PC-9 (cell line): ENCODE measurements around the gene CD300LB. TPM values are rescaled to one million over a fixed set of nuclear protein-coding genes. Genes with fewer than 3 reads are reported as not detected.

ENCODE experiments used
- BruUV-seq: library from RNA; stranded (reverse); fragments of 400-500 nt; replicated peaks from 2 replicates; lab custom pipeline; 2021; lab: Mats Ljungman, UMichigan
- CTCF ChIA-PET: fragments of 300-600 bp; sonication (Branson Sonifier 250); formaldehyde crosslinking; loops from one replicate; lab custom pipeline; 2022; ENCODE audit warnings: antibody characterized with exemption; lab: Charles Lee
- POLR2A ChIA-PET: fragments of 300-600 bp; sonication (Branson Sonifier 250); formaldehyde crosslinking; loops from one replicate; lab custom pipeline; 2022; ENCODE audit warnings: antibody characterized with exemption; ENCODE audit not compliant: unreplicated experiment; lab: Charles Lee
- DNase-seq, 2 experiments: peaks; one replicate each; pipeline versions ENCODE4 v3.0.0 to v3.0.0-alpha.2; 2015 to 2022; ENCODE audit warnings: mixed read lengths in 1 of 2
- H2AFZ ChIP-seq: fragments of 200-600 bp; sonication (generic); 2 replicates; pipeline ENCODE4 v1.8.1; 2017; ENCODE audit warnings: antibody characterized with exemption
- H3F3A ChIP-seq: fragments of 200-600 bp; sonication (generic); 2 replicates; pipeline ENCODE4 v1.8.1; 2017; ENCODE audit warnings: antibody characterized with exemption, mild to moderate bottlenecking, low read depth; ENCODE audit not compliant: insufficient read depth
- H3K27ac ChIP-seq: fragments of 200-600 bp; sonication (generic); 2 replicates; pipeline ENCODE4 v1.6.1; 2016; ENCODE audit warnings: mixed run types
- H3K27me3 ChIP-seq: fragments of 200-600 bp; sonication (generic); 2 replicates; pipeline ENCODE4 v1.6.1; 2016; ENCODE audit warnings: low read depth, mixed run types; ENCODE audit not compliant: insufficient read depth
- H3K36me3 ChIP-seq: fragments of 200-600 bp; sonication (generic); 2 replicates; pipeline ENCODE4 v1.6.1; 2016; ENCODE audit warnings: low read depth, mixed run types
- H3K4me1 ChIP-seq: fragments of 200-600 bp; sonication (generic); replicated peaks from 2 replicates; pipeline ENCODE4 v1.6.1; 2016; ENCODE audit warnings: mixed run types; ENCODE audit not compliant: insufficient read depth
- H3K4me2 ChIP-seq: fragments of 200-600 bp; sonication (generic); 2 replicates; pipeline ENCODE4 v1.6.1; 2017; ENCODE audit warnings: mixed run types
- H3K4me3 ChIP-seq: fragments of 200-600 bp; sonication (generic); 2 replicates; pipeline ENCODE4 v1.6.1; 2016; ENCODE audit warnings: mixed run types
- H3K79me2 ChIP-seq: fragments of 200-600 bp; sonication (generic); 2 replicates; pipeline ENCODE4 v1.6.1; 2017; ENCODE audit warnings: low read depth, mixed run types
- H3K9me2 ChIP-seq: fragments of 200-600 bp; sonication (generic); 2 replicates; pipeline ENCODE4 v1.8.1; 2017; ENCODE audit warnings: mild to moderate bottlenecking; ENCODE audit not compliant: insufficient read depth
- H3K9me3 ChIP-seq: fragments of 200-600 bp; sonication (generic); 2 replicates; pipeline ENCODE4 v1.8.1; 2016; ENCODE audit warnings: low read depth; ENCODE audit not compliant: insufficient read depth
- H4K20me1 ChIP-seq: fragments of 200-600 bp; sonication (generic); 2 replicates; pipeline ENCODE4 v1.8.1; 2017; ENCODE audit not compliant: insufficient read depth
- CTCF ChIP-seq: fragments of 200-600 bp; sonication (generic); conservative IDR thresholded peaks from 2 replicates; pipeline ENCODE4 v1.6.1; 2017; ENCODE audit warnings: mixed run types, antibody characterized with exemption, mild to moderate bottlenecking, moderate library complexity
- EZH2 ChIP-seq: fragments of 200-600 bp; sonication (generic); IDR thresholded peaks from 2 replicates; pipeline ENCODE4 v1.8.0; 2017; ENCODE audit warnings: antibody characterized with exemption, low read depth
- intact Hi-C: fragments of 100-400 bp; cut with micrococcal nuclease; formaldehyde crosslinking; loops from one replicate; pipeline ENCODE4 v1.10.0; 2022; ENCODE audit not compliant: unreplicated experiment
- total RNA-seq: library from RNA; stranded (reverse); gene quantifications from 2 replicates; pipeline ENCODE4 v1.2.3, GENCODE V29; 2021

CD300LB gene
- total RNA-seq, 1 experiment from 2014 or later: not detected

GRCh38 chr17:74550602-74551001, 19.3 kb upstream of the CD300LB start:
- DNase-seq: no peak
- ChIA-PET CTCF (no interaction called here), POLR2A (no interaction called here)
- no peaks in the 10 kb centered on the region for H3K79me2 ChIP-seq
- no peaks in the 10 kb centered on the region for H3K4me1 ChIP-seq
- no peaks in the 10 kb centered on the region for H3K36me3 ChIP-seq
- intact Hi-C loops: no loop called here
- H2AFZ ChIP-seq: no peak overlapping the region
- no peaks in the 10 kb centered on the region for H4K20me1 ChIP-seq
- TF ChIP-seq EZH2: no peak
- no peak for TF ChIP-seq CTCF
- no peaks in the 10 kb centered on the region for H3F3A ChIP-seq
- H3K4me2 ChIP-seq: no peak overlapping the region
- H3K27ac ChIP-seq: no peak overlapping the region
- H3K9me3 ChIP-seq: no peaks in the 10 kb centered on the region
- H3K4me3 ChIP-seq: no peak overlapping the region
- H3K27me3 ChIP-seq: peaks cover 100% of the 10 kb centered on the region
- H3K9me2 ChIP-seq: no peaks in the 10 kb centered on the region
- BruUV-seq: no TSS peak

- Histone ChIP-seq H4K20me1 (no peaks in the 10 kb centered on the region), H3K79me2 (no peaks in the 10 kb centered on the region), H3K9me3 (no peaks in the 10 kb centered on the region), H3K4me1 (no peaks in the 10 kb centered on the region), H3K27ac (no peak overlapping the region), H3F3A (no peaks in the 10 kb centered on the region), H2AFZ (no peak overlapping the region), H3K4me3 (no peak overlapping the region), H3K4me2 (no peak overlapping the region), H3K27me3 (peaks cover 100% of the 10 kb centered on the region), H3K9me2 (no peaks in the 10 kb centered on the region), H3K36me3 (no peaks in the 10 kb centered on the region)
- no TSS peak for BruUV-seq
- ChIA-PET CTCF (no interaction called here), POLR2A (no interaction called here)
- no peak for DNase-seq
- intact Hi-C loops: no loop called here
- TF ChIP-seq CTCF (no peak), EZH2 (no peak)
Measured at GRCh38 chr17:74549343-74549742, 18.1 kb upstream of the CD300LB start.

- H3K4me2 ChIP-seq: no peak overlapping the region
- no peaks in the 10 kb centered on the region for H4K20me1 ChIP-seq
- intact Hi-C loops: no loop called here
- H3K36me3 ChIP-seq: no peaks in the 10 kb centered on the region
- H3K4me1 ChIP-seq: no peaks in the 10 kb centered on the region
- no peak for TF ChIP-seq EZH2
- TF ChIP-seq CTCF: no peak
- H3K79me2 ChIP-seq: no peaks in the 10 kb centered on the region
- H3K9me3 ChIP-seq: no peaks in the 10 kb centered on the region
- H3K4me3 ChIP-seq: no peak overlapping the region
- H3K27ac ChIP-seq: no peak overlapping the region
- ChIA-PET POLR2A (no interaction called here), CTCF (no interaction called here)
- no peaks in the 10 kb centered on the region for H3K9me2 ChIP-seq
- peaks cover 100% of the 10 kb centered on the region for H3K27me3 ChIP-seq
- H2AFZ ChIP-seq: no peak overlapping the region
- no peak for DNase-seq
- no peaks in the 10 kb centered on the region for H3F3A ChIP-seq
- no TSS peak for BruUV-seq
Measured at GRCh38 chr17:74547736-74548135, 16.5 kb upstream of the CD300LB start.
